GM10847 (cell line): ENCODE measurements around the gene GSG1L.

ENCODE experiments used
- POLR2A ChIP-seq: IDR thresholded peaks from 2 replicates; pipeline ENCODE4 v1.6.1; 2011; ENCODE audit not compliant: insufficient read length; ENCODE audit errors: extremely low read depth

The GSG1L gene

GRCh38 chr16:27947696-27948095 is 115.8 kb downstream of the GSG1L start:
- no peak for TF ChIP-seq POLR2A

GRCh38 chr16:27945233-27945973 is 118.1 kb downstream of the GSG1L start:
- no peak for TF ChIP-seq POLR2A

GRCh38 chr16:27943766-27944165 is 119.7 kb downstream of the GSG1L start:
- no peak for TF ChIP-seq POLR2A

- no peak for TF ChIP-seq POLR2A
These were observed 128.4 kb downstream of the GSG1L start for GRCh38 chr16:27935076-27935475.

GRCh38 chr16:27932542-27933135 is 130.9 kb downstream of the GSG1L start:
- no peak for TF ChIP-seq POLR2A

- no peak for TF ChIP-seq POLR2A
These were observed 133.7 kb downstream of the GSG1L start for GRCh38 chr16:27929818-27930217.

- TF ChIP-seq POLR2A: no peak
These were observed 135.0 kb downstream of the GSG1L start for GRCh38 chr16:27928542-27928941.

- TF ChIP-seq POLR2A: no peak
These were observed 136.1 kb downstream of the GSG1L start for GRCh38 chr16:27927266-27927901.

GRCh38 chr16:27925612-27926011 is 137.9 kb downstream of the GSG1L start:
- no peak for TF ChIP-seq POLR2A

- TF ChIP-seq POLR2A: no peak
These were observed 138.9 kb downstream of the GSG1L start for GRCh38 chr16:27924411-27925118.

- TF ChIP-seq POLR2A: no peak
These were observed 139.8 kb downstream of the GSG1L start for GRCh38 chr16:27923751-27924150.

- no peak for TF ChIP-seq POLR2A
These were observed 141.1 kb downstream of the GSG1L start for GRCh38 chr16:27922433-27922832.

- no peak for TF ChIP-seq POLR2A
These were observed 142.4 kb downstream of the GSG1L start for GRCh38 chr16:27921134-27921533.

- no peak for TF ChIP-seq POLR2A
These were observed 143.1 kb downstream of the GSG1L start for GRCh38 chr16:27920391-27920891.

- TF ChIP-seq POLR2A: no peak
These were observed 144.8 kb downstream of the GSG1L start for GRCh38 chr16:27918755-27919154.
